NCI-H2227 (cell line): Measurements from ENCODE around the gene ZC3H12C.
"Not testable (repeated sequence)": the region's sequence is repeated elsewhere in the genome, so short reads cannot be mapped to it uniquely, and the experiment has no call there.

ENCODE experiments used
- DNase-seq: peaks from one replicate; lab custom pipeline; 2025; ENCODE audit not compliant: unreplicated experiment; lab: John Stamatoyannopoulos, UW

ZC3H12C gene

GRCh38 chr11:110208678-110209312 lies 115.6 kb downstream of the ZC3H12C start:
- peak; percentile 11 for DNase-seq

- not testable (repeated sequence) for DNase-seq
Observed at GRCh38 chr11:110209313-110209694, 116.1 kb downstream of the ZC3H12C start.

- no peak for DNase-seq
Observed at GRCh38 chr11:110217223-110217877, 124.2 kb downstream of the ZC3H12C start.

- DNase-seq, result no peak
Observed at GRCh38 chr11:110217936-110218335, 124.7 kb downstream of the ZC3H12C start.

GRCh38 chr11:110219006-110219785 lies 126.0 kb downstream of the ZC3H12C start:
- no peak for DNase-seq
